HG03175 (cell line): ENCODE measurements around the gene NR1I2.

Experiments used
- ATAC-seq: cut with Tn5 transposase; IDR thresholded peaks from one replicate; pipeline ENCODE4 v1.9.1; 2021; ENCODE audit warnings: mild to moderate bottlenecking, moderate library complexity; ENCODE audit not compliant: unreplicated experiment

The NR1I2 gene

DNA sequence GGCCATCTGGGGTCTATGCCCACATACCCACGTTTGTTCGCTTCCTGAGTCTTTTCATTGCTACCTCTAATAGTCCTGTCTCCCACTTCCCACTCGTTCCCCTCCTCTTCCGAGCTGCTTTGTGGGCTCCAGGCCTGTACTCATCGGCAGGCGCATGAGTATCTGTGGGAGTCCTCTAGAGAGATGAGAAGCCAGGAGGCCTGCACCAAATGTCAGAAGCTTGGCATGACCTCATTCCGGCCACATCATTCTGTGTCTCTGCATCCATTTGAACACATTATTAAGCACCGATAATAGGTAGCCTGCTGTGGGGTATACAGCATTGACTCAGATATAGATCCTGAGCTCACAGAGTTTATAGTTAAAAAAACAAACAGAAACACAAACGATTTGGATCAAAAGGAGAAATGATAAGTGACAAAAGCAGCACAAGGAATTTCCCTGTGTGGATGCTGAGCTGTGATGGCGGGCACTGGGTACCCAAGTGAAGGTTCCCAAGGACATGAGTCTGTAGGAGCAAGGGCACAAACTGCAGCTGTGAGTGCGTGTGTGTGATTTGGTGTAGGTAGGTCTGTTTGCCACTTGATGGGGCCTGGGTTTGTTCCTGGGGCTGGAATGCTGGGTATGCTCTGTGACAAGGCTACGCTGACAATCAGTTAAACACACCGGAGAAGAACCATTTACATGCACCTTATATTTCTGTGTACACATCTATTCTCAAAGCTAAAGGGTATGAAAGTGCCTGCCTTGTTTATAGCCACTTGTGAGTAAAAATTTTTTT is 35.9 kb downstream of the NR1I2 start:
- no peak for ATAC-seq

DNA sequence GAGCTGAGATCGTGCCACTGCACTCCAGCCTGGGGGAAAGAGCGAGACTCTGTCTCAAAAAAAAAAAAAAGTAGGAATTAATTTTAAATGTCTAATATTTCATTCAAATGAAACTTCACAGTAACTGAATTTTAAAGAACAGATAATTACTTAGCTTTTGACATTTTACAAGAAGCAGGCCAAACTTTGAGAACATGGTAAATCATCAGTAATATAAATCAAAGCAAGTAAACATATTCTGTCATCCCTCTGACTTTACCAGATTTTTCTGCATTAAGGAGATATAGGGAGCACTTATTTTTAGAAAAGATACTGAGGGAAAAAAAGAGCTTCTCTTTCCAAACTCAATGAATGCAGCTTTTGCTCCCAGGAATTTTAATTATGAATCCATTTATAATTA is 37.0 kb downstream of the NR1I2 start:
- no peak for ATAC-seq

DNA sequence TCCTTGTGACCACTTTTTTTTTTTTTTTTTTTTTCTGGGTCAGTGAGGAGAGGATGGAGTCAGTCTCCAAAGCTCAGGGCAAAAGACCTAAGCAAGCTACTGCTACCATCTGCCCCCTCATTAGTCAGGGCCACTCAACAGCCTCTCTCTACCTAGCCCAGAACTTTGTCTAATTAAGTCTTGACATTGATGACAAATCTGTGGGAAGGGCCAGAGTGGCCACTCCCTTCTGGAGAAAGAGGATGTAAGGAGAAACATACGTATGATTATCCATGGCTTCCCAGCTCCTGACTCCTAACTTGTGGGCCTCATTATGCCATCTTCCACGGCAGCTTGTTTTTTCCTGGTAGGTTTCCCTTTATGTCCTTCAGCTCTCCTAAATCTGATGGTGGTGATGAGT is 37.9 kb downstream of the NR1I2 start:
- no peak for ATAC-seq

- no peak for ATAC-seq
Observed at GRCh38 chr3:119825820-119826219, 43.9 kb downstream of the NR1I2 start.

DNA sequence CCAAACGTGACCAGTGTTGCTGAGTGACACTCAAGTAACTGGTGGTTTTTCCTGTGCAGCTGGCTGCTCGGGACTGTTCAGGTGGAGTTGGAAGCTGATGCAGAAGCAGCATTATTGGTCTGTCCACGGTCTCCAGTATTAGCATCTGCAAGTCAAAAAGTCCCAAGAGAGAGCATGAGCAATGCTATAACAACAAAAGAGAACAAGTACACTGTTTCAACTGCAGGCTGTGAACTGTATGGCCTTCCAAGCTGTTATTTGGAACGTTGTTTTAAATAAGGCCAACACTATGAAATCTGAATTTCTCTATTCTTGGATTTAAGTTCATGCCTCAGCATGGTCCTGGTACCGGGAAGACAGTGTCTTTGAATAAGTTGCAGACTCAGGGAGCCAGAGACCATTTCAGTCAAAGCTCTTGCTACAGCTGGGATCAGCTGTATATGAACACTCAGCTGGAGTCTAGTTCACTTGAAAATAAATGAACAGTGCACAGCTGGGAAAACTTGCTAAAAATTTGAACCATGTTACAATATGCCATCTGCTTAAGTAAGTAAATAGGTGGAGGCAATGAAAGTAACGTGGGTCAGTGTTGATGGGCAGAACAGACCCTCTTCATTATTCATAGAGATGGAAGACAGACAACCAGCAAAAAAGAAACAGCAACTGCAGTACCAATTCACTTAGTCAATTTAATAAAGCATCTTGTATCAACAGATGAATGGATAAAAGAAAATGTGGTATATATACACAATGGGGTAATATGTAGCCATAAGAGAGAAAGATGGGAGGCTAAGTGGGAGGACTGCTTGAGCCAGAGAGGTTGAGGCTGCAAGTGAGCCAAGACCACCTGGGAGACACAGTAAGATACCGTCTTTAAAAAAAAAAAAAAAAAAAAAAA is 45.1 kb downstream of the NR1I2 start:
- no peak for ATAC-seq

DNA sequence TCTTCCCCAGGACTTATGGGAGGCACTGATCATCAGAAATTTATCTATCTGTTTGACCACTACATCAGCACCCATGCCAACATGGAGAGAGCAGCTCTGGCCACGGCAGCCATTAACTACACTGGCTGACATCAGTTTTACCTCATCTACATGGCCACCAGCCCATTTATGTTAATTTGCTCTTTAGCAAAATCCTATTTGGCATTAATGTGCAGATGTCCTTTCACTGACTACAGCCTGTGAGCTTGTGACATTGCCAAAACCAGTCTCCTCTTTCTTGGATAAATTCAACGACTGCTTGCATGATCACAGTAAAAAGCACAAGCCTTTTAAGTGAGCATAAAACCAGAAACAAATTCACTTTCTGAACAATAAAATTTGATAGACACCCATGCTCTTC is 47.5 kb downstream of the NR1I2 start:
- no peak for ATAC-seq

- ATAC-seq, result no peak
Observed at GRCh38 chr3:119831022-119831421, 49.1 kb downstream of the NR1I2 start.

- no peak for ATAC-seq
Observed at GRCh38 chr3:119831941-119832371, 50.1 kb downstream of the NR1I2 start.

- no peak for ATAC-seq
Observed at GRCh38 chr3:119834754-119835370, 53.0 kb downstream of the NR1I2 start.

GRCh38 chr3:119835556-119835955 is 53.7 kb downstream of the NR1I2 start:
- no peak for ATAC-seq

GRCh38 chr3:119841808-119842471 is 60.0 kb downstream of the NR1I2 start:
- no peak for ATAC-seq

- ATAC-seq, result no peak
Observed at GRCh38 chr3:119849126-119849525, 67.2 kb downstream of the NR1I2 start.

- ATAC-seq, result no peak
Observed at GRCh38 chr3:119856695-119857094, 74.8 kb downstream of the NR1I2 start.

DNA sequence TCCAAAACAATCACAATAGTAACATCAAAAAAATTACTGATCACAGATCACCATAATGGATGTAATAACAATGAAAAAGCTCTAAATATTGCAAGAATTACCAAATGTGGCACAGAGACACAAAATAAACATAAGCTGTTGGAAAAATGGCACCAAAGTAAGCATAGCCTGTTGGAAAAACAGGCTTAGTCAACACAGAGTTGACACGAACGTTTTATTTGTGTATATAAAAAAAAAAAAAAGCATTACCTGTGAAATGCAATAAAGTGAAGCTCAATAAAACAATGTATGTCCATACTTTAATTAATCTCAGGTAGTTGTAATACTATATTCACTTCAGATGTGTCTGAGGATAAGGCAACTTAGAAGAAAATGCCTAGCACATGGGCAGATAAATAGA is 77.1 kb downstream of the NR1I2 start:
- no peak for ATAC-seq

GRCh38 chr3:119859728-119860127 is 77.8 kb downstream of the NR1I2 start:
- no peak for ATAC-seq

GRCh38 chr3:119861681-119862080 is 79.8 kb downstream of the NR1I2 start:
- no peak for ATAC-seq

DNA sequence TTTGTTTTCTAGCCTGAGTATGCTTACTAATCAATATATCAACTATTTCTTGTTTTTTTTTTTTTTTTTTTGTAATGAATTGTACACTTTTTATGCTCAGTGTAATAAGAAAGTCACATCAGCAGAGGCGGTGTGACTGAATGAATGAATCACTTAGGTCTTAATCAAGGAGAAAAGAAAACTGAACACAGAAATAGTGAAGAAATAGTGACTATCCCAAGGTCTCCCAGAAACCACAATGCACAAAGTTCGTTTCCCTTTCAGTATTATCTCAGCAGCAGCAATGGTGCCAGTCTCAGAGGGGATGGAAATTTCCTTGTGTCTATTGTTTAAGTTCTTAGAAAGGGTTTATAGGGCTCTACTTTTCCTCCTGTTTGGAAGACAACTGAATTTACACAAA is 80.7 kb downstream of the NR1I2 start:
- ATAC-seq, result no peak

DNA sequence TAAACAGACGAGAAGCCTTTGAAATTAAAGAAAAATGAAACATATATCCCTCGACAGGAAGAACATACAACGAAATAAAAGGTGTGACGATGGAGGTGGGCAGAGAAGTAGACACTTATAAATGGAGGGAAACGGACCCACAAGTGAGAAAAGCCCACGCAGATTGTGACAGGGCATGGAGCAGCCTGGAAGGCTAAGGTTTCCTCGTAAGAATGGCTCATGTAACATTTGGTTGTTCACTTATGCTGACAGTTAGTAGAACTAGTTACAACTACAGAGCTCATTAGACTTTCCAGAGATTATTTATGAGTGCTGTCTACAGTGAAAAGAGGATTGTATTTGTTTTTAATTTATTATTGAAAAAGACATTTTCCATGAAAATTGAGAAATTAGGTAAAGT is 82.6 kb downstream of the NR1I2 start:
- ATAC-seq, result no peak
